K562 (cell line): ENCODE measurements around the gene VDAC1. TPM values are rescaled to one million over a fixed set of nuclear protein-coding genes. Genes with fewer than 3 reads are reported as not detected.

Source experiments
- AFF1 ChIP-seq, 2 experiments: fragments of 450-650 bp; IDR thresholded peaks; 2 replicates each; pipeline ENCODE4 v1.6.1; 2018; ENCODE audit warnings: mild to moderate bottlenecking in 2 of 2, low read depth in 1 of 2; ENCODE audit not compliant: partially characterized antibody in 2 of 2
- ETS2 ChIP-seq: IDR thresholded peaks from 2 replicates; pipeline ENCODE4 v1.6.1; 2016; ENCODE audit warnings: borderline replicate concordance, missing genetic modification characterization, mild to moderate bottlenecking, moderate library complexity, missing compliant biosample characterization; ENCODE audit not compliant: poor library complexity, severe bottlenecking
- MCM2 ChIP-seq: fragments of 450-650 bp; IDR thresholded peaks from 2 replicates; pipeline ENCODE4 v1.6.1; 2017; ENCODE audit warnings: low read depth, mild to moderate bottlenecking
- MCM7 ChIP-seq, 2 experiments: fragments of 450-650 bp; IDR thresholded peaks; 2 replicates each; pipeline ENCODE4 v1.6.1; 2016 to 2018
- MECOM ChIP-seq: fragments of 250-450 bp; sonication (Bioruptor Pico); IDR thresholded peaks from 2 replicates; pipeline ENCODE4 v1.8.0; 2022; ENCODE audit warnings: inconsistent platforms
- NFXL1 ChIP-seq: fragments of 450-650 bp; formaldehyde crosslinking; IDR thresholded peaks from 2 replicates; pipeline ENCODE4 v1.4.0; 2021; ENCODE audit warnings: mild to moderate bottlenecking
- POLR2G ChIP-seq: fragments of 200-400 bp; formaldehyde crosslinking; IDR thresholded peaks from 2 replicates; pipeline ENCODE4 v1.6.1; 2017; ENCODE audit warnings: low read depth, mild to moderate bottlenecking, antibody characterized with exemption, low read length, moderate library complexity
- RBM15 ChIP-seq: fragments of 200-400 bp; formaldehyde crosslinking; IDR thresholded peaks from 2 replicates; pipeline ENCODE4 v1.6.1; 2018; ENCODE audit warnings: mild to moderate bottlenecking, low read length, moderate library complexity; ENCODE audit not compliant: insufficient read depth
- RUNX1 ChIP-seq: sonication (generic); IDR thresholded peaks from 2 replicates; pipeline ENCODE4 v1.6.1; 2016; ENCODE audit warnings: antibody characterized with exemption, low read depth
- SRF ChIP-seq, 2 experiments: fragments of 250-450, 450-650 bp in 1 of 2; sonication (Bioruptor Pico) in 1 of 2; sonication (generic) in 1 of 2; formaldehyde crosslinking; IDR thresholded peaks; 2 replicates each; pipeline versions ENCODE4 v1.5.0 to v1.5.1; 2020 to 2022; ENCODE audit warnings: mild to moderate bottlenecking in 1 of 2, missing genetic modification reagents in 1 of 2
- THAP12 ChIP-seq: fragments of 250-450 bp; sonication (Bioruptor Pico); IDR thresholded peaks from 2 replicates; pipeline ENCODE4 v1.9.0; 2021; ENCODE audit warnings: mild to moderate bottlenecking, inconsistent platforms
- ZBTB33 ChIP-seq: sonication (generic); formaldehyde crosslinking; IDR thresholded peaks from 2 replicates; pipeline ENCODE4 v1.8.1; 2023; ENCODE audit warnings: mild to moderate bottlenecking, missing genetic modification reagents
- ZNF143 ChIP-seq: sonication (generic); formaldehyde crosslinking; IDR thresholded peaks from 2 replicates; pipeline ENCODE4 v1.9.0; 2022; ENCODE audit warnings: mild to moderate bottlenecking, missing genetic modification reagents
- ZNF280B ChIP-seq: fragments of 250-450 bp; sonication (Bioruptor Pico); IDR thresholded peaks from 2 replicates; pipeline ENCODE4 v1.5.1; 2021; ENCODE audit warnings: mild to moderate bottlenecking
- ZNF316 ChIP-seq: fragments of 450-650 bp; IDR thresholded peaks from 2 replicates; pipeline ENCODE4 v1.6.1; 2016
- ZNF551 ChIP-seq: fragments of 250-450 bp; sonication (Bioruptor Pico); IDR thresholded peaks from 2 replicates; pipeline ENCODE4 v1.5.0; 2021; ENCODE audit warnings: mild to moderate bottlenecking, moderate library complexity
- ZNF583 ChIP-seq: fragments of 250-450 bp; sonication (Bioruptor Pico); IDR thresholded peaks from 2 replicates; pipeline ENCODE4 v1.4.0; 2020
- polyA plus RNA-seq, 8 experiments: library from polyadenylated mRNA; depleted of rRNA in 4 of 8; stranded (reverse) in 5 of 8; unstranded in 3 of 8; fragments of >200 nt; fragmentation: Nextera tagmentation in 2 of 8; fragmentation: Illumina TruSeq in 1 of 8; extraction: Ambion mirVana in 2 of 8; extraction: Trizol in 1 of 8; gene quantifications; 2 replicates each; pipeline versions ENCODE4 v1.2.1 to v1.2.3, GENCODE V29; 2011 to 2014; ENCODE audit warnings: inconsistent platforms in 1 of 8, missing spikeins in 1 of 8
- total RNA-seq, 7 experiments: library from RNA; depleted of rRNA in 6 of 7; stranded (reverse); fragments of >200 nt in 6 of 7; fragmentation: Illumina TruSeq in 2 of 7; extraction: Trizol in 2 of 7; gene quantifications; 2 replicates each; pipeline versions ENCODE4 v1.2.1 to v1.2.3, GENCODE V29; 2011 to 2021; ENCODE audit warnings: low replicate concordance in 1 of 7

VDAC1 gene
- total and polyA plus RNA-seq, 9 of the 15 experiments (the other 6 are each of a cell fraction or from before 2014, with no cell fraction given) = 168 to 366 (median 293) TPM

- TF ChIP-seq THAP12 (CRISPR knock-in tag) (0 out of 2 replicates have a peak, but pooled peaks have one; percentile 46), ZNF316 (no peak), MCM2 (no peak), MCM7 (IDR thresholded peaks at IDR 0.05) (no peak), ZNF143 (CRISPR knock-in tag) (no peak), SRF (CRISPR knock-in tag; IDR thresholded peaks at IDR 0.05) (no peak), ZNF583 (no peak), RUNX1 (0 out of 2 replicates have a peak, but pooled peaks have one; percentile 26), MECOM (CRISPR knock-in tag) (no peak), POLR2G (peak; percentile 83), ETS2 (tag) (no peak), RBM15 (no peak), ZNF280B (CRISPR knock-in tag) (no peak), AFF1 (IDR thresholded peaks at IDR 0.05; ENCODE audit: low read depth in 1 of 2, partially characterized antibody in 2 of 2) (no peak), NFXL1 (CRISPR knock-in tag) (no peak), ZBTB33 (no peak), ZNF551 (CRISPR knock-in tag) (no peak)
Measured at GRCh38 chr5:134004626-134005416, at the start of gene VDAC1 (continued).
